ENCODE data around the gene SETBP1. TPM values are rescaled to one million over a fixed set of nuclear protein-coding genes. Genes with fewer than 3 reads are reported as not detected.

Gene SETBP1
- total RNA-seq, 1 experiment from 2014 or later = 9.6 TPM

DNA sequence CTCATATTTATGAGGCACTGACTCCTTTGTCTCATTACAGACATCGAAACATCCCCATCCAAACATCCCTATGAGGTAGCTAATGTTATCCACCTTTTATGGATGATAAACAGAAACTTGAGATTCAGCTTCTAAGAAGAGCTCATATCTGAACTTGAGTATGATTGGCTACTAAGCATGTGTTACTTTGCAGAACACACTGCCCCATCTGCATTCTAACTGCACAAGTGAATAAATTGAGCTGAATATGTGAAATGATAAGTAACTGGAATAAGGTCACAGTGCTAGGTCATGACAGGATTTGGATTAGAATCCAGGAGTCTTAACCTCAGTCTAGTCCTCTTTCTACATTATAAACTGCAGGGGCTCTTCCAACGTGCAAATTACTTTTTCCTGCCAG, 172.7 kb downstream of the SETBP1 start:
- ATAC-seq = no peak
- DNase-seq (ENCODE audit: low spot score) = no peak
- POLR2A ChIA-PET = no interaction called here
- Mint-ChIP-seq H3K36me3 (no peaks in the 10 kb centered on the region), H3K4me3 (no peak overlapping the region), H3K27ac (no peak overlapping the region), H3K9me3 (0 out of 2 replicates have a peak, but pooled peaks cover 6% of the 10 kb centered on the region), H3K27me3 (ENCODE audit: low read depth) (no peaks in the 10 kb centered on the region), H3K4me1 (peaks cover 21% of the 10 kb centered on the region)
- TF ChIP-seq JAZF1 (CRISPR knock-in tag; IDR thresholded peaks at IDR 0.05) = no peak
- no peak for TF ChIP-seq RORB (CRISPR knock-in tag; IDR thresholded peaks at IDR 0.05)
- TF ChIP-seq ZNF219 (CRISPR knock-in tag; IDR thresholded peaks at IDR 0.05; ENCODE audit: borderline replicate concordance) = no peak
- no peak for TF ChIP-seq NR1H2 (CRISPR knock-in tag; IDR thresholded peaks at IDR 0.05)
- TF ChIP-seq, protein P1, sequence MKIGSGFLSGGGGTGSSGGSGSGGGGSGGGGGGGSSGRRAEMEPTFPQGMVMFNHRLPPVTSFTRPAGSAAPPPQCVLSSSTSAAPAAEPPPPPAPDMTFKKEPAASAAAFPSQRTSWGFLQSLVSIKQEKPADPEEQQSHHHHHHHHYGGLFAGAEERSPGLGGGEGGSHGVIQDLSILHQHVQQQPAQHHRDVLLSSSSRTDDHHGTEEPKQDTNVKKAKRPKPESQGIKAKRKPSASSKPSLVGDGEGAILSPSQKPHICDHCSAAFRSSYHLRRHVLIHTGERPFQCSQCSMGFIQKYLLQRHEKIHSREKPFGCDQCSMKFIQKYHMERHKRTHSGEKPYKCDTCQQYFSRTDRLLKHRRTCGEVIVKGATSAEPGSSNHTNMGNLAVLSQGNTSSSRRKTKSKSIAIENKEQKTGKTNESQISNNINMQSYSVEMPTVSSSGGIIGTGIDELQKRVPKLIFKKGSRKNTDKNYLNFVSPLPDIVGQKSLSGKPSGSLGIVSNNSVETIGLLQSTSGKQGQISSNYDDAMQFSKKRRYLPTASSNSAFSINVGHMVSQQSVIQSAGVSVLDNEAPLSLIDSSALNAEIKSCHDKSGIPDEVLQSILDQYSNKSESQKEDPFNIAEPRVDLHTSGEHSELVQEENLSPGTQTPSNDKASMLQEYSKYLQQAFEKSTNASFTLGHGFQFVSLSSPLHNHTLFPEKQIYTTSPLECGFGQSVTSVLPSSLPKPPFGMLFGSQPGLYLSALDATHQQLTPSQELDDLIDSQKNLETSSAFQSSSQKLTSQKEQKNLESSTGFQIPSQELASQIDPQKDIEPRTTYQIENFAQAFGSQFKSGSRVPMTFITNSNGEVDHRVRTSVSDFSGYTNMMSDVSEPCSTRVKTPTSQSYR (CRISPR knock-in tag; IDR thresholded peaks at IDR 0.05) = no peak
- TF ChIP-seq, protein P2, sequence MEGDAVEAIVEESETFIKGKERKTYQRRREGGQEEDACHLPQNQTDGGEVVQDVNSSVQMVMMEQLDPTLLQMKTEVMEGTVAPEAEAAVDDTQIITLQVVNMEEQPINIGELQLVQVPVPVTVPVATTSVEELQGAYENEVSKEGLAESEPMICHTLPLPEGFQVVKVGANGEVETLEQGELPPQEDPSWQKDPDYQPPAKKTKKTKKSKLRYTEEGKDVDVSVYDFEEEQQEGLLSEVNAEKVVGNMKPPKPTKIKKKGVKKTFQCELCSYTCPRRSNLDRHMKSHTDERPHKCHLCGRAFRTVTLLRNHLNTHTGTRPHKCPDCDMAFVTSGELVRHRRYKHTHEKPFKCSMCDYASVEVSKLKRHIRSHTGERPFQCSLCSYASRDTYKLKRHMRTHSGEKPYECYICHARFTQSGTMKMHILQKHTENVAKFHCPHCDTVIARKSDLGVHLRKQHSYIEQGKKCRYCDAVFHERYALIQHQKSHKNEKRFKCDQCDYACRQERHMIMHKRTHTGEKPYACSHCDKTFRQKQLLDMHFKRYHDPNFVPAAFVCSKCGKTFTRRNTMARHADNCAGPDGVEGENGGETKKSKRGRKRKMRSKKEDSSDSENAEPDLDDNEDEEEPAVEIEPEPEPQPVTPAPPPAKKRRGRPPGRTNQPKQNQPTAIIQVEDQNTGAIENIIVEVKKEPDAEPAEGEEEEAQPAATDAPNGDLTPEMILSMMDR (IDR thresholded peaks at IDR 0.05) = no peak
- TF ChIP-seq, protein P3, sequence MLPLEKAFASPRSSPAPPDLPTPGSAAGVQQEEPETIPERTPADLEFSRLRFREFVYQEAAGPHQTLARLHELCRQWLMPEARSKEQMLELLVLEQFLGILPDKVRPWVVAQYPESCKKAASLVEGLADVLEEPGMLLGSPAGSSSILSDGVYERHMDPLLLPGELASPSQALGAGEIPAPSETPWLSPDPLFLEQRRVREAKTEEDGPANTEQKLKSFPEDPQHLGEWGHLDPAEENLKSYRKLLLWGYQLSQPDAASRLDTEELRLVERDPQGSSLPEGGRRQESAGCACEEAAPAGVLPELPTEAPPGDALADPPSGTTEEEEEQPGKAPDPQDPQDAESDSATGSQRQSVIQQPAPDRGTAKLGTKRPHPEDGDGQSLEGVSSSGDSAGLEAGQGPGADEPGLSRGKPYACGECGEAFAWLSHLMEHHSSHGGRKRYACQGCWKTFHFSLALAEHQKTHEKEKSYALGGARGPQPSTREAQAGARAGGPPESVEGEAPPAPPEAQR (CRISPR knock-in tag; IDR thresholded peaks at IDR 0.05) = no peak
- no peak for TF ChIP-seq FOXP1 (CRISPR knock-in tag; IDR thresholded peaks at IDR 0.05; ENCODE audit: borderline replicate concordance)
- no peak for TF ChIP-seq OVOL2 (CRISPR knock-in tag; IDR thresholded peaks at IDR 0.05; ENCODE audit: borderline replicate concordance)
- TF ChIP-seq, protein P4, sequence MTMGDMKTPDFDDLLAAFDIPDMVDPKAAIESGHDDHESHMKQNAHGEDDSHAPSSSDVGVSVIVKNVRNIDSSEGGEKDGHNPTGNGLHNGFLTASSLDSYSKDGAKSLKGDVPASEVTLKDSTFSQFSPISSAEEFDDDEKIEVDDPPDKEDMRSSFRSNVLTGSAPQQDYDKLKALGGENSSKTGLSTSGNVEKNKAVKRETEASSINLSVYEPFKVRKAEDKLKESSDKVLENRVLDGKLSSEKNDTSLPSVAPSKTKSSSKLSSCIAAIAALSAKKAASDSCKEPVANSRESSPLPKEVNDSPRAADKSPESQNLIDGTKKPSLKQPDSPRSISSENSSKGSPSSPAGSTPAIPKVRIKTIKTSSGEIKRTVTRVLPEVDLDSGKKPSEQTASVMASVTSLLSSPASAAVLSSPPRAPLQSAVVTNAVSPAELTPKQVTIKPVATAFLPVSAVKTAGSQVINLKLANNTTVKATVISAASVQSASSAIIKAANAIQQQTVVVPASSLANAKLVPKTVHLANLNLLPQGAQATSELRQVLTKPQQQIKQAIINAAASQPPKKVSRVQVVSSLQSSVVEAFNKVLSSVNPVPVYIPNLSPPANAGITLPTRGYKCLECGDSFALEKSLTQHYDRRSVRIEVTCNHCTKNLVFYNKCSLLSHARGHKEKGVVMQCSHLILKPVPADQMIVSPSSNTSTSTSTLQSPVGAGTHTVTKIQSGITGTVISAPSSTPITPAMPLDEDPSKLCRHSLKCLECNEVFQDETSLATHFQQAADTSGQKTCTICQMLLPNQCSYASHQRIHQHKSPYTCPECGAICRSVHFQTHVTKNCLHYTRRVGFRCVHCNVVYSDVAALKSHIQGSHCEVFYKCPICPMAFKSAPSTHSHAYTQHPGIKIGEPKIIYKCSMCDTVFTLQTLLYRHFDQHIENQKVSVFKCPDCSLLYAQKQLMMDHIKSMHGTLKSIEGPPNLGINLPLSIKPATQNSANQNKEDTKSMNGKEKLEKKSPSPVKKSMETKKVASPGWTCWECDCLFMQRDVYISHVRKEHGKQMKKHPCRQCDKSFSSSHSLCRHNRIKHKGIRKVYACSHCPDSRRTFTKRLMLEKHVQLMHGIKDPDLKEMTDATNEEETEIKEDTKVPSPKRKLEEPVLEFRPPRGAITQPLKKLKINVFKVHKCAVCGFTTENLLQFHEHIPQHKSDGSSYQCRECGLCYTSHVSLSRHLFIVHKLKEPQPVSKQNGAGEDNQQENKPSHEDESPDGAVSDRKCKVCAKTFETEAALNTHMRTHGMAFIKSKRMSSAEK (CRISPR knock-in tag; IDR thresholded peaks at IDR 0.05; ENCODE audit: borderline replicate concordance) = no peak
- CTCF ChIA-PET = no interaction called here

DNA sequence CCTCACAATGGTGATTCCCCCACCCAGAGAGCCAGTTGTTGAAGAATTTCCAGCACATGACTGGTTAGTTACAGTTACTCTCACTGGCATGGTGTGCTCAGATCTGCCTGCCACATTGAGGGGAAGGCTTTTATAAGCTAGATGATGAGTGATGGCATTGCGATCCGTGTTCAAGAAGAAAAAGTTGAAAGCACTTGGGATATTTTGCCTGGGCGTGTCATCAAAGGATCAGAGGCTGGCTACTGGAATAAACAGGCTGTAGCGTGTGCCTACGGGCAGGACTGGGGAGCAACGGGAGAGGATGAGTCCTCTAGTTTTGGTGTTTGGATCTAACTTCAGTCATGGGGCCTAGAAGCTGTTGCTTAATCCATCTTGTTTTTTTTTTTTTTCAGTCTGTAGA, 175.0 kb downstream of the SETBP1 start:
- H3K27ac Mint-ChIP-seq = no peak overlapping the region
- CTCF ChIA-PET = no interaction called here
- ATAC-seq = no peak
- H3K36me3 Mint-ChIP-seq = no peaks in the 10 kb centered on the region
- no peak overlapping the region for H3K4me3 Mint-ChIP-seq
- H3K9me3 Mint-ChIP-seq = 0 out of 2 replicates have a peak, but pooled peaks cover 6% of the 10 kb centered on the region
- POLR2A ChIA-PET = no interaction called here
- peaks cover 5% of the 10 kb centered on the region for H3K4me1 Mint-ChIP-seq
- no peak for DNase-seq (ENCODE audit: low spot score)
- no peaks in the 10 kb centered on the region for H3K27me3 Mint-ChIP-seq (ENCODE audit: low read depth)
- TF ChIP-seq, protein P5, sequence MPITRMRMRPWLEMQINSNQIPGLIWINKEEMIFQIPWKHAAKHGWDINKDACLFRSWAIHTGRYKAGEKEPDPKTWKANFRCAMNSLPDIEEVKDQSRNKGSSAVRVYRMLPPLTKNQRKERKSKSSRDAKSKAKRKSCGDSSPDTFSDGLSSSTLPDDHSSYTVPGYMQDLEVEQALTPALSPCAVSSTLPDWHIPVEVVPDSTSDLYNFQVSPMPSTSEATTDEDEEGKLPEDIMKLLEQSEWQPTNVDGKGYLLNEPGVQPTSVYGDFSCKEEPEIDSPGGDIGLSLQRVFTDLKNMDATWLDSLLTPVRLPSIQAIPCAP (CRISPR knock-in tag; IDR thresholded peaks at IDR 0.05) = no peak
- no peak for TF ChIP-seq FOXK1 (CRISPR knock-in tag; IDR thresholded peaks at IDR 0.05)
- TF ChIP-seq, protein P6, sequence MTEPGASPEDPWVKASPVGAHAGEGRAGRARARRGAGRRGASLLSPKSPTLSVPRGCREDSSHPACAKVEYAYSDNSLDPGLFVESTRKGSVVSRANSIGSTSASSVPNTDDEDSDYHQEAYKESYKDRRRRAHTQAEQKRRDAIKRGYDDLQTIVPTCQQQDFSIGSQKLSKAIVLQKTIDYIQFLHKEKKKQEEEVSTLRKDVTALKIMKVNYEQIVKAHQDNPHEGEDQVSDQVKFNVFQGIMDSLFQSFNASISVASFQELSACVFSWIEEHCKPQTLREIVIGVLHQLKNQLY (CRISPR knock-in tag; IDR thresholded peaks at IDR 0.05) = no peak
- TF ChIP-seq, protein P7, sequence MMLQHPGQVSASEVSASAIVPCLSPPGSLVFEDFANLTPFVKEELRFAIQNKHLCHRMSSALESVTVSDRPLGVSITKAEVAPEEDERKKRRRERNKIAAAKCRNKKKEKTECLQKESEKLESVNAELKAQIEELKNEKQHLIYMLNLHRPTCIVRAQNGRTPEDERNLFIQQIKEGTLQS (CRISPR knock-in tag; conservative IDR thresholded peaks at IDR 0.05) = no peak
- TF ChIP-seq, protein P8, sequence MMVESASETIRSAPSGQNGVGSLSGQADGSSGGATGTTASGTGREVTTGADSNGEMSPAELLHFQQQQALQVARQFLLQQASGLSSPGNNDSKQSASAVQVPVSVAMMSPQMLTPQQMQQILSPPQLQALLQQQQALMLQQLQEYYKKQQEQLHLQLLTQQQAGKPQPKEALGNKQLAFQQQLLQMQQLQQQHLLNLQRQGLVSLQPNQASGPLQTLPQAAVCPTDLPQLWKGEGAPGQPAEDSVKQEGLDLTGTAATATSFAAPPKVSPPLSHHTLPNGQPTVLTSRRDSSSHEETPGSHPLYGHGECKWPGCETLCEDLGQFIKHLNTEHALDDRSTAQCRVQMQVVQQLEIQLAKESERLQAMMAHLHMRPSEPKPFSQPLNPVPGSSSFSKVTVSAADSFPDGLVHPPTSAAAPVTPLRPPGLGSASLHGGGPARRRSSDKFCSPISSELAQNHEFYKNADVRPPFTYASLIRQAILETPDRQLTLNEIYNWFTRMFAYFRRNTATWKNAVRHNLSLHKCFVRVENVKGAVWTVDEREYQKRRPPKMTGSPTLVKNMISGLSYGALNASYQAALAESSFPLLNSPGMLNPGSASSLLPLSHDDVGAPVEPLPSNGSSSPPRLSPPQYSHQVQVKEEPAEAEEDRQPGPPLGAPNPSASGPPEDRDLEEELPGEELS (CRISPR knock-in tag; IDR thresholded peaks at IDR 0.05) = no peak
- no peak for TF ChIP-seq TEAD4 (CRISPR knock-in tag; IDR thresholded peaks at IDR 0.05)
- TF ChIP-seq, protein P9, sequence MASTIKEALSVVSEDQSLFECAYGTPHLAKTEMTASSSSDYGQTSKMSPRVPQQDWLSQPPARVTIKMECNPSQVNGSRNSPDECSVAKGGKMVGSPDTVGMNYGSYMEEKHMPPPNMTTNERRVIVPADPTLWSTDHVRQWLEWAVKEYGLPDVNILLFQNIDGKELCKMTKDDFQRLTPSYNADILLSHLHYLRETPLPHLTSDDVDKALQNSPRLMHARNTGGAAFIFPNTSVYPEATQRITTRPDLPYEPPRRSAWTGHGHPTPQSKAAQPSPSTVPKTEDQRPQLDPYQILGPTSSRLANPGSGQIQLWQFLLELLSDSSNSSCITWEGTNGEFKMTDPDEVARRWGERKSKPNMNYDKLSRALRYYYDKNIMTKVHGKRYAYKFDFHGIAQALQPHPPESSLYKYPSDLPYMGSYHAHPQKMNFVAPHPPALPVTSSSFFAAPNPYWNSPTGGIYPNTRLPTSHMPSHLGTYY (CRISPR knock-in tag; IDR thresholded peaks at IDR 0.05) = no peak
- no peak for TF ChIP-seq ELF4 (CRISPR knock-in tag; IDR thresholded peaks at IDR 0.05; ENCODE audit: low read depth)
